K562 treated with DMSO at 1 percent for 12 hours (cell line): ENCODE measurements around the gene LCN1. TPM values are rescaled to one million over a fixed set of nuclear protein-coding genes. Genes with fewer than 3 reads are reported as not detected.

Experiments
- total RNA-seq: library from RNA; unstranded; fragments of 300-600 nt; gene quantifications from 2 replicates; pipeline ENCODE4 v1.2.3, GENCODE V29; 2022; ENCODE audit not compliant: insufficient read depth

The LCN1 gene
- not detected in 2 replicates for total RNA-seq

DNA sequence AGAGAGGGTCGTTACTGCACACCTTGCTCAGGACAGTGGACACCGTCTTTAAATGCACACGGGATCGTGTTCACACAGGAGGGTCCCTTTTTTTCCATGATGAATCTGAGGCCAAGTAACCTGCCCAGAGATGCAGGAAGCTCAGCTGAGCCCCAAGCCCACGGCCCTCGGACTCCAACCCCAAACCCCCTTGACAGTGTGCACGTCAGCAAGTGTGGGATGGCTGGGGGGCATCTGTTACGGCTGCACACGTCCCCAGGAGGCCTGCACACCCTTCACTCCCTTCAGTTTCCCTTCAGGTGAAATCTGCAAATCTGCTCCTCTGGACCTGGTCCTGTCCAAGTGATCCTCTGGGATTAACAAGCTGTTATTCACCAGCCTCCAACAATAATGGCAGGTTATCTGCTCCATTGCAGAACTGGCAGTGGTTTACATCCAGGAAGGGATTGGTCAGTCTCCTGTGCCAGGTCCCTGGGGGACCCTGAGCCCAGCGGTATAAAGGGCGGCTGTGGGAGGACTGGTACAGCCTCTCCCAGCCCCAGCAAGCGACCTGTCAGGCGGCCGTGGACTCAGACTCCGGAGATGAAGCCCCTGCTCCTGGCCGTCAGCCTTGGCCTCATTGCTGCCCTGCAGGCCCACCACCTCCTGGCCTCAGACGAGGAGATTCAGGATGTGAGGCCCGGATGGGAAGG, at the start of gene LCN1:
TSS of gene LCN1 (plus strand) at position 525 of the 692 bp plus-strand sequence. CDS start at position 583, 58 bp downstream.

DNA sequence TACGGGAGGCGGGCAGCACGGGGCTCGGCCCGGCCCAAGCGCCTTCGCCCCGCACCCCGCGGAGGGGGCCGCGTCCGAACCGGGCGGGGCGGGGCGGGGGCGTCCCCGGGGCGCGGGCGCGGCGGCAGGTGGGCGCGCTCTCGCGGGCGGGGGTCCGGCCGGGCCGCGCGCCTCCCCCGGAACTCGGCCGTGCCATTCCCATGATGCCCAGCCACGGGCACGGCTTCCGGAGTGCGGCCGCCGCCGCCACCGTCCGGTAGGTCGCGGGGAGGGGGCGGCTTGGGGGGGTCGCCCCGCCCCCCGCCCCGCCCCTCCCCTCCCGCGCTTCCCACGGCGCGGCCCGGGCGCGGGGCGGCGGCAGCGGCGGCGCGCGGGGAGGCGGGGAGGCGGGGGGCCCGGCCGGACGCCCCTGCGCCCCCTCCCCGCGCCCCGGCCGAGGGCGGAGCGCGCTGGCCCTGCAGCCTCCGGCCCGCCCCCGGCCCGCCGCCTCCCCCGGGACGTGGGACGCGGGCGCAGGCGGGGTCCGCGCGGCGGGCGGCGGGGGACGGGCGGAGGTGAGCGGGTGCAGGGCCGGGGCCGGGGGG, 41.7 kb upstream of the LCN1 start, which contains the start of gene PPP1R26:
TSS of gene PPP1R26 (plus strand) at position 314 of the 584 bp plus-strand sequence. CDS start 4,729 bp downstream, outside the sequence.

GRCh38 chr9:135500525-135501260, 20.5 kb upstream of the LCN1 start, which contains the start of gene MRPS2:
Gene MRPS2, plus strand, starts transcription at chr9:135500682. Its CDS starts 29 bp downstream, at chr9:135500711.

GRCh38 chr9:135545646-135546176, 24.5 kb downstream of the LCN1 start, which contains the start of gene OBP2A:
Gene OBP2A, plus strand, starts transcription at chr9:135546126. Its CDS starts 55 bp downstream, at chr9:135546181.

DNA sequence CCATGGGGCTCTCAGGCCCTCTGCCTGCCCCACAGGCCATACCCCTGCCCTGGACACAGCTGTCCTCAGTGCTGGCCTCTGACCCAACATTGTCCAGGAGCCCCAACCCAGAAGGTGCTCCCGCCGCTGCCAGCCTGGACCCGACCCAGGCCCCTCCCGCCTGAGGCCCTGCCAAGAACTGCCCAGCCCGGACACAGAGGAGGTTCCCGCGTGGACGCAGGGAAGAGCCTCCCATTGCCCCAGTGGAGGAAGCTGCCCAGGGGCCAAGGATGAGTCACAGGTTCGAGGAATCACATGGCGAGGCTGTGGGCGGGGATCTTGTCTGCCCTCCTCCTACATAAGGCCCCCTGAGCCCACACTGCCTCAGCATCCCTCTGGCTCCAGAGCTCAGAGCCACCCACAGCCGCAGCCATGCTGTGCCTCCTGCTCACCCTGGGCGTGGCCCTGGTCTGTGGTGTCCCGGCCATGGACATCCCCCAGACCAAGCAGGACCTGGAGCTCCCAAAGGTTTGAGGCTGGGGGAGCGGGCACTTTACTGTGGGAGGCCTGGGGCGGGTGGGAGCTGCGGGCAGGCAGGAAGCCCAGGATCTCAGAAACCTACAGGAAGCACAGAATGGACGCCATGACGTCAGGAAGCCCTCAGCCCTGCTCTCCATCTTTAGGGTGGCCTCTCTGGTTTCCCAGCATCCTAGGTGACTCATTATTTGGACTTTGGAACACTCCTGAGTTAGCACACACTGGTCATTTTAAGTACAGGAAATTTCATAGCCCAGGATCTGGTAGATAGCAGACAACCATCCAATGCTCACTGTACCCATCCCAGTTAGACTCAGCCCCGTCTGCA, 40.4 kb downstream of the LCN1 start, which contains the start of gene PAEP:
TSS of gene PAEP (plus strand) at position 366 of the 844 bp plus-strand sequence.

Other genes starting within 250 kb of the LCN1 start
- gene PPP1R26, start 41.7 kb upstream of the LCN1 start, total RNA-seq = 12.8 and 25.3 TPM in 2 replicates
- gene MRPS2, start 20.8 kb upstream of the LCN1 start, total RNA-seq = 82.8 and 83.3 TPM in 2 replicates
- gene OBP2A, start 24.7 kb downstream of the LCN1 start, total RNA-seq = not detected in 2 replicates
- gene PAEP, start 40.3 kb downstream of the LCN1 start, total RNA-seq = 0.88 and 5.8 TPM in 2 replicates
- gene GLT6D1, start 118.1 kb downstream of the LCN1 start, total RNA-seq = not detected in 2 replicates
- gene LCN9, start 141.9 kb downstream of the LCN1 start, total RNA-seq = not detected in 2 replicates
- gene SOHLH1, start 178.0 kb downstream of the LCN1 start, total RNA-seq = 0.42 TPM in 1 of 2 replicates, not detected in the other
- gene KCNT1, start 180.7 kb downstream of the LCN1 start, total RNA-seq = not detected in 2 replicates